ENCODE measurements around the gene FAM228B.

The FAM228B gene

GRCh38 chr2:24164416-24164973, 41.2 kb downstream of the FAM228B start:
- H3K4me3 ChIP-seq (ENCODE audit: low read length), result no peak overlapping the region
- H3K4me1 ChIP-seq (ENCODE audit: control insufficient read depth, insufficient read depth, low read length), result no peaks in the 10 kb centered on the region
- no peak overlapping the region for H3K9ac ChIP-seq (ENCODE audit: low read length)
- no peaks in the 10 kb centered on the region for H3K36me3 ChIP-seq (ENCODE audit: control insufficient read depth, insufficient read depth, low read length)
- no peaks in the 10 kb centered on the region for H3K9me3 ChIP-seq (ENCODE audit: control insufficient read depth, low read length)
- H3K27me3 ChIP-seq (ENCODE audit: control insufficient read depth, insufficient read depth, low read length), result no peaks in the 10 kb centered on the region

GRCh38 chr2:24169023-24169422, 45.8 kb downstream of the FAM228B start:
- Histone ChIP-seq H3K36me3 (ENCODE audit: control insufficient read depth, insufficient read depth, low read length) (no peaks in the 10 kb centered on the region), H3K27me3 (ENCODE audit: control insufficient read depth, insufficient read depth, low read length) (no peaks in the 10 kb centered on the region), H3K9ac (ENCODE audit: low read length) (no peak overlapping the region), H3K4me1 (ENCODE audit: control insufficient read depth, insufficient read depth, low read length) (no peaks in the 10 kb centered on the region), H3K4me3 (ENCODE audit: low read length) (no peak overlapping the region), H3K9me3 (ENCODE audit: control insufficient read depth, low read length) (no peaks in the 10 kb centered on the region)

DNA sequence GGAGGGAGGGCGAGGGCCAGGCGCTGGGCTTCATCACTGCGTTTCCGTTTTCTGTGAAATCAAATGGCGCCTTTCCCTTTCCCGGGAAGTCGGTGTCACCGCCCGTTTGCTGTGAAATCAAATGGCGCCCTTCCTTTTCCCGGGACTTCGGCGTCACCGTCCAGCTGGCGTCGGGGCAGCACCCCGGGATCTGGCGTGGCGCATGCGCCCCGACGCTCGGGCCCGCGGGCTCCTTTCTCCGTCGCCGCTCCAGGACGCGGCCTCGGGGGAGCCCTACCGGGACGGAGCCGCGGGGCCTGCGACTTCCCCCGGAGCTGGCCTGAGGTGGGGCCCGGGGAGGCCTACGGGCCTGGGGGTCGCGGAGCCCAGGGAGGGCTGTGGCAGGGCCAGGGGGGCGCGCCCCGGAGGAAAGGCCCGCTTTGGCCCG, 51.6 kb downstream of the FAM228B start, which contains the start of gene FAM228A:
FAM228A (plus strand) TSS at position 203 of the 427 bp plus-strand sequence. CDS start 428 bp downstream, outside the sequence.
- no peaks in the 10 kb centered on the region for H3K27me3 ChIP-seq (ENCODE audit: control insufficient read depth, insufficient read depth, low read length)

GRCh38 chr2:24175631-24176187, 52.4 kb downstream of the FAM228B start:
- H3K27me3 ChIP-seq (ENCODE audit: control insufficient read depth, insufficient read depth, low read length), result no peaks in the 10 kb centered on the region
- H3K9me3 ChIP-seq (ENCODE audit: control insufficient read depth, low read length), result no peaks in the 10 kb centered on the region
- H3K36me3 ChIP-seq (ENCODE audit: control insufficient read depth, insufficient read depth, low read length), result no peaks in the 10 kb centered on the region
- no peak overlapping the region for H3K4me3 ChIP-seq (ENCODE audit: low read length)
- H3K4me1 ChIP-seq (ENCODE audit: control insufficient read depth, insufficient read depth, low read length), result no peaks in the 10 kb centered on the region
- no peak overlapping the region for H3K9ac ChIP-seq (ENCODE audit: low read length)

More for the DNA sequence above, 51.6 kb downstream of the FAM228B start, which contains the start of gene FAM228A:
- Histone ChIP-seq H3K9ac (ENCODE audit: low read length) (no peak within 1 kb of the TSS), H3K4me3 (ENCODE audit: low read length) (no peak within 1 kb of the TSS), H3K4me1 (ENCODE audit: control insufficient read depth, insufficient read depth, low read length) (no peaks in the 10 kb centered on the region), H3K9me3 (ENCODE audit: control insufficient read depth, low read length) (no peaks in the 10 kb centered on the region), H3K36me3 (ENCODE audit: control insufficient read depth, insufficient read depth, low read length) (no peaks in the 10 kb centered on the region)

- Histone ChIP-seq H3K9me3 (ENCODE audit: control insufficient read depth, low read length) (no peaks in the 10 kb centered on the region), H3K4me1 (ENCODE audit: control insufficient read depth, insufficient read depth, low read length) (no peaks in the 10 kb centered on the region), H3K36me3 (ENCODE audit: control insufficient read depth, insufficient read depth, low read length) (no peaks in the 10 kb centered on the region), H3K27me3 (ENCODE audit: control insufficient read depth, insufficient read depth, low read length) (no peaks in the 10 kb centered on the region), H3K9ac (ENCODE audit: low read length) (no peak overlapping the region), H3K4me3 (ENCODE audit: low read length) (no peak overlapping the region)
These were observed 53.1 kb downstream of the FAM228B start for GRCh38 chr2:24176326-24176725.

- no peaks in the 10 kb centered on the region for H3K4me1 ChIP-seq (ENCODE audit: control insufficient read depth, insufficient read depth, low read length)
- no peaks in the 10 kb centered on the region for H3K9me3 ChIP-seq (ENCODE audit: control insufficient read depth, low read length)
- no peak overlapping the region for H3K4me3 ChIP-seq (ENCODE audit: low read length)
- H3K27me3 ChIP-seq (ENCODE audit: control insufficient read depth, insufficient read depth, low read length), result no peaks in the 10 kb centered on the region
- no peak overlapping the region for H3K9ac ChIP-seq (ENCODE audit: low read length)
- H3K36me3 ChIP-seq (ENCODE audit: control insufficient read depth, insufficient read depth, low read length), result no peaks in the 10 kb centered on the region
These were observed 56.4 kb downstream of the FAM228B start for GRCh38 chr2:24179683-24180082.

DNA sequence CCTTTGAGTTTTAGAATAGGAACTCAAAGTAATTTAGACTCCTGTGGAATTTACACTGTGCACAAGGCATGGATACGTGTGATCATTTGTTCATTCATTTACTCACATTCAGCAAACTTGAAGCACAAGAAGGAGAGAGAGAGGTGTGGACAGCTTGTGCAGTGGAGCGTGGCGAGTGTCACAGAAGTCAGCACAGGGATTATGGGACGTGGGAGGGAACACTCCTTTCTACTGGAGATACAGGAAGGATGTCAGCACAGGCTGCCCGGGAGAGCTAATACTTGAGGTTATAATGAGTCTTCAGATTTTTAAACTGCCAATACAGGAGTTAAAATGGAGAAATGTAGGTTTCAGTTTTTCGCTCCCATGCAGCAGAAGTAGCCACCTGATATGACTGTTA, 58.6 kb downstream of the FAM228B start:
- no peaks in the 10 kb centered on the region for H3K4me1 ChIP-seq (ENCODE audit: control insufficient read depth, insufficient read depth, low read length)
- no peak overlapping the region for H3K9ac ChIP-seq (ENCODE audit: low read length)
- no peaks in the 10 kb centered on the region for H3K9me3 ChIP-seq (ENCODE audit: control insufficient read depth, low read length)
- no peak overlapping the region for H3K4me3 ChIP-seq (ENCODE audit: low read length)
- H3K27me3 ChIP-seq (ENCODE audit: control insufficient read depth, insufficient read depth, low read length), result no peaks in the 10 kb centered on the region
- no peaks in the 10 kb centered on the region for H3K36me3 ChIP-seq (ENCODE audit: control insufficient read depth, insufficient read depth, low read length)

GRCh38 chr2:24182507-24182906, 59.2 kb downstream of the FAM228B start:
- no peaks in the 10 kb centered on the region for H3K36me3 ChIP-seq (ENCODE audit: control insufficient read depth, insufficient read depth, low read length)

GRCh38 chr2:24183366-24184069, 60.2 kb downstream of the FAM228B start:
- Histone ChIP-seq H3K9ac (ENCODE audit: low read length) (no peak overlapping the region), H3K36me3 (ENCODE audit: control insufficient read depth, insufficient read depth, low read length) (no peaks in the 10 kb centered on the region), H3K27me3 (ENCODE audit: control insufficient read depth, insufficient read depth, low read length) (no peaks in the 10 kb centered on the region), H3K9me3 (ENCODE audit: control insufficient read depth, low read length) (no peaks in the 10 kb centered on the region), H3K4me3 (ENCODE audit: low read length) (no peak overlapping the region), H3K4me1 (ENCODE audit: control insufficient read depth, insufficient read depth, low read length) (no peaks in the 10 kb centered on the region)

More at GRCh38 chr2:24182507-24182906, 59.2 kb downstream of the FAM228B start:
- H3K4me3 ChIP-seq (ENCODE audit: low read length), result no peak overlapping the region
- H3K4me1 ChIP-seq (ENCODE audit: control insufficient read depth, insufficient read depth, low read length), result no peaks in the 10 kb centered on the region
- H3K27me3 ChIP-seq (ENCODE audit: control insufficient read depth, insufficient read depth, low read length), result no peaks in the 10 kb centered on the region
- no peaks in the 10 kb centered on the region for H3K9me3 ChIP-seq (ENCODE audit: control insufficient read depth, low read length)
- H3K9ac ChIP-seq (ENCODE audit: low read length), result no peak overlapping the region

DNA sequence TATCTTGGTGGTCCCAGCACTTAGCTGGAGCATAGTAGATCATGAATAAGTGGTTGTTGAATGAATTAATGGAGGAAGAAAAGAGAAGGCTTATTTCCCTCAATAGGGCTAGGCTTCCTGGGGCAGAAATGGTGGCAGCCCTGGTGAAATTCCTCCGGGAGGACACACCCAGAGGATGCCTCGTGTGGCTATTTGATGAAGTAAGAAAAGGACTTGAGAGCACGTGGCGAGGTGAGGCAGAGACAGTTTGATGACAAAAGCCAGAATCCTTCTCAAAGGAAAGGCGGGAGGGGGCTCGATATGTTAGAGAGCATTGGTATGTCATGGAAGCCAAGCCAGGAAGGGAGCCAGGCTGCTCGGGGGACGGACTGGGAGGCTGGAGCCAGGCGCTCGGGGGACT, 66.3 kb downstream of the FAM228B start:
- Histone ChIP-seq H3K36me3 (ENCODE audit: control insufficient read depth, insufficient read depth, low read length) (no peaks in the 10 kb centered on the region), H3K9me3 (ENCODE audit: control insufficient read depth, low read length) (no peaks in the 10 kb centered on the region), H3K9ac (ENCODE audit: low read length) (no peak overlapping the region), H3K27me3 (ENCODE audit: control insufficient read depth, insufficient read depth, low read length) (no peaks in the 10 kb centered on the region), H3K4me1 (ENCODE audit: control insufficient read depth, insufficient read depth, low read length) (no peaks in the 10 kb centered on the region), H3K4me3 (ENCODE audit: low read length) (no peak overlapping the region)

DNA sequence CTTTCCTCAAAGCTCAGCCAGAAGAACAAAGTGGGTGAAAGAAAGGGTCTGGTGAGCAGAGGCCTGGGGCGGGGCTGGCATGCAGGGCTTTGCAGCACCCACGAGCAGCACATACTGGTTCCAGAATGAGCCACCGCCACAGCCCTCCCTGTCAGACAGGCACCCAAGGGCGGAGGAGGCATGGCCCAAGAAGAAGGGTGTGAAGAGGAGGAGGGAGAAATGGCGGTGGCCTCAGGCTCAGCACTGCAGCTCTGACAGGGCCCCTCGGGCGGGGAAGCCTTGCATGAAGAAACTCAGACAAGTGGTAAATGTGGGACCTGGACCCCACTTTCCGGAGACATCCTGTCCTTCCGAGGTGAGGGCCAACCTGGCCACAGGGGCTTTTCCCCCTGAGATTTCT, 67.2 kb downstream of the FAM228B start:
- Histone ChIP-seq H3K4me3 (ENCODE audit: low read length) (no peak overlapping the region), H3K4me1 (ENCODE audit: control insufficient read depth, insufficient read depth, low read length) (no peaks in the 10 kb centered on the region), H3K27me3 (ENCODE audit: control insufficient read depth, insufficient read depth, low read length) (no peaks in the 10 kb centered on the region), H3K9me3 (ENCODE audit: control insufficient read depth, low read length) (no peaks in the 10 kb centered on the region), H3K36me3 (ENCODE audit: control insufficient read depth, insufficient read depth, low read length) (no peaks in the 10 kb centered on the region), H3K9ac (ENCODE audit: low read length) (no peak overlapping the region)

GRCh38 chr2:24191156-24191555, 67.9 kb downstream of the FAM228B start:
- Histone ChIP-seq H3K4me1 (ENCODE audit: control insufficient read depth, insufficient read depth, low read length) (no peaks in the 10 kb centered on the region), H3K4me3 (ENCODE audit: low read length) (no peak overlapping the region), H3K9me3 (ENCODE audit: control insufficient read depth, low read length) (no peaks in the 10 kb centered on the region), H3K36me3 (ENCODE audit: control insufficient read depth, insufficient read depth, low read length) (no peaks in the 10 kb centered on the region), H3K9ac (ENCODE audit: low read length) (no peak overlapping the region), H3K27me3 (ENCODE audit: control insufficient read depth, insufficient read depth, low read length) (no peaks in the 10 kb centered on the region)

All from mucosa of stomach (tissue), 1 donor.